Adrenal gland (tissue), 12 donors: ENCODE results near the gene MED12L. TPM values are rescaled to one million over a fixed set of nuclear protein-coding genes. Genes with fewer than 3 reads are reported as not detected.

ENCODE experiments used
- DNase-seq, 7 donors: peaks; one replicate each; pipeline ENCODE4 v3.0.0-alpha.2; 2019 to 2020
- H3K27ac ChIP-seq, 5 donors: fragments of 200-600 bp; sonication (generic) in 4 of 5; 1 replicate in 3 of 5; 2 replicates in 2 of 5; pipeline versions ENCODE4 v1.5.1 to v1.8.0; 2016 to 2020; ENCODE audit warnings: mild to moderate bottlenecking in 1 of 5
- H3K27me3 ChIP-seq: fragments of 200-600 bp; 2 replicates; pipeline ENCODE4 v1.8.0; 2021
- H3K36me3 ChIP-seq, 2 donors: fragments of 200-600 bp; replicated peaks in 1 of 2; 1 replicate in 1 of 2; 2 replicates in 1 of 2; pipeline versions ENCODE4 v1.5.1 to v1.8.0; 2018 to 2022
- H3K4me1 ChIP-seq, 2 donors: fragments of 200-600 bp; replicated peaks in 1 of 2; 1 replicate in 1 of 2; 2 replicates in 1 of 2; pipeline versions ENCODE4 v1.5.1 to v1.8.0; 2018 to 2021
- H3K4me3 ChIP-seq, 4 donors: fragments of 200-600 bp; sonication (generic) in 3 of 4; one replicate each; pipeline ENCODE4 v1.5.1; 2016 to 2018
- H3K9me3 ChIP-seq, 3 donors: fragments of 200-600 bp; sonication (generic) in 1 of 3; replicated peaks in 1 of 3; 1 replicate in 2 of 3; 2 replicates in 1 of 3; pipeline versions ENCODE4 v1.5.1 to v1.8.0; 2016 to 2021
- CTCF ChIP-seq, 6 experiments: fragments of 450-650 bp in 4 of 6; fragments of 200-600 bp in 2 of 6; sonication (generic) in 1 of 6; IDR thresholded peaks; 1 replicate in 5 of 6; 2 replicates in 1 of 6; pipeline versions ENCODE4 v1.5.1 to v1.8.0; 2016 to 2021; ENCODE audit warnings: antibody characterized with exemption in 6 of 6, mild to moderate bottlenecking in 2 of 6, moderate library complexity in 1 of 6
- POLR2A ChIP-seq, 2 donors: fragments of 450-650 bp; IDR thresholded peaks; one replicate each; pipeline ENCODE4 v1.6.1; 2017; ENCODE audit warnings: antibody characterized with exemption in 2 of 2, mild to moderate bottlenecking in 2 of 2, moderate library complexity in 1 of 2
- WGBS, 4 donors: extraction: QIAGEN DNeasy Blood & Tissue Kit in 2 of 4; methylation state at CpG; one replicate each; pipeline versions ENCODE4 v1.1.5 to v1.1.7; 2013 to 2017; 5-methylcytosine and 5-hydroxymethylcytosine counted together
- intact Hi-C, 2 donors: fragments of 100-400 bp; cut with DNase I; formaldehyde crosslinking; loops; one replicate each; pipeline versions ENCODE4 v1.14.1 to v1.15.0; 2022 to 2023
- polyA plus RNA-seq, 3 donors: library from polyadenylated mRNA; stranded (reverse); fragments of 200-250 nt in 2 of 3; fragments of 350-450 nt in 1 of 3; fragmentation: Illumina TruSeq in 1 of 3; extraction: RNeasy Lipid Tissue Mini Kit (QIAGEN cat#74804) in 1 of 3; gene quantifications; one replicate each; pipeline ENCODE4 v1.2.3, GENCODE V29; 2013 to 2014
- total RNA-seq, 9 donors: library from RNA; depleted of rRNA in 4 of 9; stranded (reverse); fragments of >200 nt in 4 of 9; fragments of 120-200 nt in 1 of 9; fragmentation: NEBNext Ultra II Directional in 1 of 9; extraction: Animal tissue kit (Norgen Biotek cat#: 25700) in 1 of 9; gene quantifications; one replicate each; pipeline versions ENCODE4 v1.1.0 to v1.2.4, GENCODE V29; 2013 to 2023
- donor health status: healthy with polysubstance abuse.
- donor health status: Bipolar disorder and iron deficiency.
- donor health status: DM: yes; HTN: yes; CAD: no.
- donor health status: DM: no; HTN: no; CAD: no.
- donor health status: DM: no; HTN: no; CAD: no.
- donor health status: DM: yes; HTN: yes; CAD: no.

The MED12L gene
- total and polyA plus RNA-seq, 12 donors = 0.77 to 25.0 (median 6.3) TPM

GRCh38 chr3:151436675-151437446 is 351.4 kb downstream of the MED12L start:
- Histone ChIP-seq H3K36me3 (no peaks in the 10 kb centered on the region), H3K9me3 (no peaks in the 10 kb centered on the region), H3K4me1 (peaks cover 5 to 10% of the 10 kb centered on the region in 2 donors), H3K27ac (no peak overlapping the region), H3K27me3 (no peaks in the 10 kb centered on the region), H3K4me3 (no peak overlapping the region)
- intact Hi-C loops = loop anchor here in 1 of 2 donors (10.0 kb wide), 1 partner anchor 488 kb away; no protein-coding TSS in a partner anchor
- no peak for DNase-seq
- 80 to 92% (median 85%) methylated on average over 8 of the region's 8 CpGs for WGBS, 4 donors
- no peak for TF ChIP-seq POLR2A (IDR thresholded peaks at IDR 0.05)
- no peak for TF ChIP-seq CTCF (IDR thresholded peaks at IDR 0.05)

GRCh38 chr3:151437906-151438305 is 352.4 kb downstream of the MED12L start:
- Histone ChIP-seq H3K4me1 (peaks cover 5 to 10% of the 10 kb centered on the region in 2 donors), H3K4me3 (no peak overlapping the region), H3K27ac (no peak overlapping the region), H3K36me3 (no peaks in the 10 kb centered on the region), H3K9me3 (no peaks in the 10 kb centered on the region), H3K27me3 (no peaks in the 10 kb centered on the region)
- DNase-seq = no peak
- TF ChIP-seq POLR2A (IDR thresholded peaks at IDR 0.05) = no peak
- TF ChIP-seq CTCF (IDR thresholded peaks at IDR 0.05) = no peak
- intact Hi-C loops = loop anchor here in 1 of 2 donors (10.0 kb wide), 1 partner anchor 487 kb away; no protein-coding TSS in a partner anchor
- WGBS, 4 donors = 91 to 95% (median 94%) methylated on average over 6 of the region's 6 CpGs

- H3K27me3 ChIP-seq = no peaks in the 10 kb centered on the region
- whole genome bisulfite sequencing, 4 donors = 27 to 43% (median 33%) methylated on average over 3 of the region's 3 CpGs
- no peaks in the 10 kb centered on the region for H3K36me3 ChIP-seq
- TF ChIP-seq CTCF (IDR thresholded peaks at IDR 0.05) (peak; percentile 80 to 93 (median 86)), POLR2A (IDR thresholded peaks at IDR 0.05) (no peak)
- DNase-seq = peak in 5 of 7 donors; percentile 33 to 55 (median 45)
- intact Hi-C loops = loop anchor here (5.0 to 10.0 kb wide), 4 partner anchors 218 to 485 kb away; no protein-coding TSS in a partner anchor
- no peaks in the 10 kb centered on the region for H3K9me3 ChIP-seq
- H3K4me3 ChIP-seq = no peak overlapping the region
- peaks cover under 1% of the 10 kb centered on the region in 2 donors for H3K4me1 ChIP-seq
- H3K27ac ChIP-seq = no peak overlapping the region
These were observed 354.2 kb downstream of the MED12L start for GRCh38 chr3:151439652-151440125.

- WGBS, 4 donors = 87 to 100% (median 92%) methylated on average over 1 of the region's 1 CpG
These were observed 355.5 kb downstream of the MED12L start for GRCh38 chr3:151440940-151441339.

More at GRCh38 chr3:151440940-151441339, 355.5 kb downstream of the MED12L start:
- H3K4me1 ChIP-seq = no peaks in the 10 kb centered on the region
- H3K27me3 ChIP-seq = no peaks in the 10 kb centered on the region
- H3K4me3 ChIP-seq = no peak overlapping the region
- no peaks in the 10 kb centered on the region for H3K36me3 ChIP-seq
- DNase-seq = no peak
- intact Hi-C loops = loop anchor here (5.0 to 10.0 kb wide), 3 partner anchors 216 to 396 kb away; no protein-coding TSS in a partner anchor
- no peak overlapping the region for H3K27ac ChIP-seq
- no peaks in the 10 kb centered on the region for H3K9me3 ChIP-seq
- TF ChIP-seq CTCF (IDR thresholded peaks at IDR 0.05) (no peak), POLR2A (IDR thresholded peaks at IDR 0.05) (no peak)
